GM18951 (cell line): ENCODE data around the gene CYBA.
A peak's percentile ranks its signal among the peaks of the same experiment; 100 is the strongest.

Source experiments
- POLR2A ChIP-seq: IDR thresholded peaks from 4 replicates; pipeline ENCODE4 v1.6.1; 2011; ENCODE audit warnings: mild to moderate bottlenecking; ENCODE audit not compliant: insufficient read length, insufficient read depth; ENCODE audit errors: extremely low read depth
- in situ Hi-C: fragments of 300-500 bp; cut with MboI; formaldehyde crosslinking; loops from one replicate; pipeline ENCODE4 v1.12.0; 2022; ENCODE audit warnings: low sequenced_read_pairs, mixed read lengths, inconsistent platforms; ENCODE audit not compliant: unreplicated experiment

The CYBA gene

DNA sequence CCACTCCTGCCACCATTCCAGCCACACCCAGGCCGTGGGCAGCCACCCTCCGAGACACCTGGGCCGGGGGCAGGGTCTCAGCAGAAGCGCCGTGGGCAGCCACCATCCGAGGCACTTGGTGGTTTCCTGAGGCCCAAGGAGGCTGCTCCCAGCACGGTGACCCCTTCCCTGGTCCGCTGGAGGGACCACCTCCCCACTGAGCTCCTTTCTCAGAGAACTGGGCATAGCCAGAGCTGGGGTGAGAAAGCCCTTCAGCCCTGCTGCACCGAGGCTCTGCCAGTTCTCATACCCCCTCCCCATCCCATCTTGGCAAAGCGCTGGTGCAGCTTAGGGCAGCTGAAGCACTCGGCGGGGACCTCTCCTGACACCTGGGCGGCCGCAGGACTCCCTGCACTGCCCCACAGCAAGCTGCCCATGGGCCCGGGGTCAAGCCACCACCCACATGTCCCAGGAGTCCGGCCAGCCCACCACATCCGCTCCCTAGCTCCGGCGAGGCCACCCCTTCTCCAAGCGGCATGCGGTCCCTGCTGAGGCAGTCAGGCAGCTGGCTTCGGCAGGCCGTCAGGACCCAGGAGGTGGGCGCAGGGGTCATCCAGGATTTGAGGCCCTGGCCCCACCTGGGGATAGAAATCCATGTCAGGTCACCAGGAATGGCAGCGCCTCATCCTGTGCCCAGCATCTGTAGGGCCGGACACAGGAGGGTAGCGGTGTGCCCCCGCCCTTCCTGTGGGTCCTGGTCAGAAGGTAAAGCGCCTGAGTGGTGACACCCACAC lies 1.3 kb upstream of the CYBA start:
- in situ Hi-C loops, result no loop called here

DNA sequence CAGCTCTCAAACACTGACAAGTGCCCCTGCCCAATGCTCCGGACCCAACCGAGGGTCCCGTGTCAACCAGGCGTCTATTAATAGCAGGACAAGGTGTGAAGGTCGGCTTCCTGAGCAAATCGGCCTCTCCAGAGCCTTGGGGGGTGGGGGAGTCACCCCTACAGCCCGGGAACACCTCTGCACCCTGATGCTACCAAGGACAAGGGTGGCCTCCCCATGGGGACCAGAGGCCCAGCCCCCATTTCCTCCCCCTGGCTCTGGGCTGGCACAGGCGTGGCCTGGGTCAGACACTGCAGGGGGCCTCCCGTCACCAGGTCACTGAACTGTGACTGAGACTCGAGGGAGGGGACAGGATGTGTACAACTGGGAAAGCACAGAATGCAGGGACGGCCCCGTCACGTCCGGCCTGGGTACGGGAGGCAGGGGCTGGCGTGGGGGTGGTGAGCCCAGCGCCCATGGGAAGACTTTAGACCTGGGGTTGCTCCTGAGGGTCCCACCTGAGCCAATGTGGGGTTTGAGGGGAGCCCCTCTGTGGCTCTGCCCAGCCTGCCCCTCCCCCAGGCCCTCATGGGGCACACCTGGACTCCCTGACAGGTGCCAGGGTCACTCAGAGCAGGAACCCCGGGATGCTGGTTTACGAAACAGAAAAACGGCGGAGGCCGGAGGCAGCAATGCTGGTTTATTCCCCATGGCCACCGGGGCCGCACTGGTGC lies 579 bp upstream of the CYBA start:
- TF ChIP-seq POLR2A, result peak; percentile 83
- in situ Hi-C loops, result no loop called here

More for the DNA sequence above, 1.3 kb upstream of the CYBA start:
- no peak for TF ChIP-seq POLR2A

DNA sequence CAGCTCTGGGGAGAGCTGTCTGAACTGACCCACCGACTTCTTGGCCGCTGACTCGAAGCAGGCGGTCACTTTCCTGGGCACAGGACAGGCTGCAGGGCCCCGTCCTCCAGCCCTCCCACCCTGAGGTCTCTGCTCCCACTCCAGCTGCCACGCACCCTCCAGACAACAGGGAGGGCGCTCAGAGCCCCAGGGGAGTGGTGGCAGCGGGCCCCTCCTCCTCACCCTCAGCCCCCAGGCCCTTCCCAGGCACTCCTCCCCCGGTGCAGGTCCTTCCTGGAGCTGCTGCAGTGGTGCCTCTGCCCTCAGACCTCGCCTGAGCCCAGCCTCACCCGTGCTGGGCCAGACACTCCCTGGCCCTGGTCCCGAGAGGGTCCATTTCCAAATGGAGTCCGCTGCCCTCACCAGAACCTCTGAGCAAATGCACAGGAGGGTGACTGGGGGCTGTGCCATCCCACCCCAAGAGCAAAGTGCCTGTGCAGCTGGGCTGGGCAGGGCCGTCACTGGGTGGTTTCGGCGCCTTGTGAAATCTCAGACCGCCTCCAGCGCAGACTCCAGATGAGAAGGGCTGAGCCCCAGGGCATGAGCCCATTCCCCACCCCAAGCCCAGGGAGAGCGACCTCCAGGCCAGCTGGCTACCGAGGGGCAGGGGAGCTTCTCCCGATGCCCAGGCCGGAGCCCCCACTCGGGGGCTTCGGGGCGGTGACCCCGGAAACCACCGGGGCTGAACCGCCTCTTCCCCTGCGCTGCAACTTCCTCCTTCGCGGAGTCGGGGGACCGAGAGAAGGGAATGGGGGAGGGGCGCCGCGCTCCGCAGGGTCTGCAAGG lies 717 bp downstream of the CYBA start:
- in situ Hi-C loops, result no loop called here
- TF ChIP-seq POLR2A, result no peak

DNA sequence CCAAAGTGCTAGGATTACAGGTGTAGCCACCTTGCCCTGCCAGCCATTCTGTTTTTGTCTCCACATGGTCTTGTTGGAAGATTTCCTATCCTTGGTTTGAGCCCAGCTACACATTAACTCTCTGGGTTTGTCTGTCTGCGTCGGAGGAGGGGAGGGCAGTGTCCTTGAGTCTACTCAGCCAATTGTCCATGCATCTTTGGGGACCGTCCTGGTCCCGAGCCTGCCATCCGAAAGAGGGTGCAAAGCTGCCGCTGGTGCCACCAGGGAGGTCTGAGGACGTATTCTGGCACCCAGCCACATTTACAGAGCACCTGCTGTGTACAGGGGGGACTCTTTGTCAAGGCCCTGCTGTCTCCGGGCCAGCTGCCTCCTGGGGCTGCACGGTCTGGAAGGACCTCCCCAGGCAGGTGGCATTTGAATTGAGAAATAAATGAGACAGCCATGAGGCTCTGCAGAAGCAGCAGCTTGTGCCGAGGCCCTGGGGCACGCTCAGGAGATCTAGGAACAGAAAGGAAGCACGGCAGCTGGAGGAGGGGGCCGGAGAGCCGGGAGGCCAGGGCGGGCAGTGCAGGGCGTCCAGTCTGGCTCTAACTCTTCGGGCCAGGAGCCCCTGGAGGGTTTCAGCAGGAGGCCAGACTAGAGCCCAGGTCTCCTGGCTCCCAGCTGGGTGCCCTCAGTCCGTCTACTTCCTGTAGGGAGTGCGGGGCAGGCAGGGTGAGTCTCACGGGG lies 1.5 kb downstream of the CYBA start:
- peak; percentile 25 for TF ChIP-seq POLR2A
- in situ Hi-C loops, result no loop called here

DNA sequence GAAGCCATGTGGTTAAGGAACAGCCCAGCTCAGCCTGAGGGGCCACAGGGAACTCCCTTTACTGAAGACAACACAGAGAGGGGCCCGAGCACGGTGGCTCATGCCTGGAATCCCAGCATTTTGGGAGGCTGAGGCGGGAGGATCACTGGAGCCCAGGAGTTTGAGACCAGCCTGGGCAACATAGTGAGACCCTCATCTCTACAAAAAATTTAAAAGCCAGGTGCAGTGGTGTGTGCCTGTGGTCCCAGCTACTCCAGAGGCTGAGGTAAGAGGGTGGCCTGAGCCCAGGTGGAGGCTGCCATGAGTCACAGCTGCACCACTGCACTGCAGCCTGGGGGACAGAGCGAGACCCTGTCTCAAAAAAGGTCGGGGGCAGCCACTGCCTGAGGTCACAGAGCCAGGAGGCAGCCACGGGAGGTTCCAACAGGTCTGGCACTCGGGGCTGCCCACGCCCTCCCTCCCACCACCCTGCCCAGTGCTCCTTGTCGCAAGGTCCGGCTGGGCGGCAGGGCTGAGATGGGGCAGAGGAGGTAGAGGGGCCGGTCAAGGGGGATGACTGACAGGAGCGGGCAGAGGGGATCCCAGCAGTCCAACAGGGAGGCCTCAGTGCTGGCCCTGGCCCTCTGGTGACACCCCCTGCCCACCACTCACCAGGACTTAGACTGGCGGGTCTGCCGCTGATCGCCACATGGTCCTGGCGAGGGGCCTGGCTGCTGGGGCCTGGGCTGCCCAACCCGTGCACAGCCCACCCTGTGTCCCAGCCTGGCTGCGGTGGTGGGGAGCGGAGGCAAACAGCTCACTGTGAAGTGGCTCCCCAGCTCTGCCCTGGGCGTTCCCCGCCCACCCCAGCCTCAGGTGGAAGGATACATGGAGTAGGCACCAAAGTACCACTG lies 3.4 kb downstream of the CYBA start:
- in situ Hi-C loops, result no loop called here
- no peak for TF ChIP-seq POLR2A

DNA sequence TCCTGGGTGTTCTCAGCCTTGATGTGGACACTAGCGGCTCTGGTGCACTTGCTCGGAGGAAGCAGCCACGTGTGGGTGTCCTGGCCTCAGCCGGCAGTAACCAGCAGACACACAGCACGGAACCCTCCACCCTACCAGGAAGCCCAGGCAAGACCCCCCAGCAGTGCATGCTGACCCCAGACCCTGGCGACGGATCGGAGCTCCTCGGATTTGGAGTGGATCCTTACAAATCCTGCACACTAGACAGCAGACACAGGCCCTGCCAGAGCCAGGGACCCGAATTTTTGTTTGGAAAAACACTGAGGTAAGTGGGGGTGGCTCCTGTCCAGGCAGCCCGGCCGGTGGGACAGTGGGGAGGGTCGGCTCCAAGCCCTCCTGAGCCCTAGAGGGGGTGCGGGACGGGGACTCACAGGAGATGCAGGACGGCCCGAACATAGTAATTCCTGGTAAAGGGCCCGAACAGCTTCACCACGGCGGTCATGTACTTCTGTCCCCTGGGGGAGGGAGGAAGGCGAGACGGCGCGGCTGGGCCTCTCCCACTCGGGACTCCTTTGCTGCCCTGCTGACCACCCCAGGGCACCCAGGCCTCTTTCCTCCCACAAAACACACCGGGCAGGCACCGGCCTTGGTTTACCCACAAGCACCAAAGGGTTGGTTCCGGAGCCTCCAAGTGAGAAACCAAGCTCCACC lies 4.4 kb downstream of the CYBA start:
- in situ Hi-C loops, result no loop called here
- TF ChIP-seq POLR2A, result no peak

DNA sequence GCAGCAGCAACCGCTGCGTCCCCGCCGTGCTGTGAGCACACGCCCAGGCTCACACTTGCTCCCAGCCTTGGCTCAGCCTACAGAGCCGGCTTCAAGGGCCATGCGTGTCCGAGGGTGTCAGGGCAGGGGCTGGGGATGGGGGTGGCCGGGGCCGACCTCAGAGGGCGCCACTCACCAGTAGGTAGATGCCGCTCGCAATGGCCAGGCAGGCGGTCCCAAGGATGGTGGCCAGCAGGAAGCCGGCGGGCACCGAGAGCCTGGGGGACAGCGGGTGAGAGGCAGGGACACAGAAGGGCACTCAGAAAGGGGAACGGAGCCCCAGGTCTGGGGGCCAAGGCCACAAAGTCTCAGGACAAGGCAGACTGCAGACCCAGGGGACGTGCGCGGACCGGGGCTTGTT lies 4.9 kb downstream of the CYBA start:
- in situ Hi-C loops, result no loop called here
- no peak for TF ChIP-seq POLR2A

DNA sequence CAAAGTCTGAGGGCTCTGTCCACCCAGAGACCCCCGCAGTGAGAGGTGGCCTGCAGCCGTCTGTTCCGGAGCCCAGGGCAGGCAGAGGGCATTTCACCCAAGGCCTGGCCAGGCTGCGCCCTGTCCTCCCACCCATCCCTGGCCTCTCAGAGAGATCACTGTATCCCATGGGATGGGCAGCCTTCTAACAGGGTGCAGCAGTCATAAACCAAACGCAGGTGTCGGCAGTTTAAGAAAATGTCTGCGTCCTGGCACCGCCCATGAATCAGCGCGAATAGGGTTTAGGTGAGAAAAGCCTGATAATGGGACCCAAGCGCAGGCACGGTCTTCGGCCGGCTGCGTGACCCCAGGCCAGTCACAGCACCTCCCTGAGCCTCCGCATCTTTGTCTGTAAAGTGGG lies 5.4 kb downstream of the CYBA start:
- TF ChIP-seq POLR2A, result no peak
- in situ Hi-C loops, result no loop called here

DNA sequence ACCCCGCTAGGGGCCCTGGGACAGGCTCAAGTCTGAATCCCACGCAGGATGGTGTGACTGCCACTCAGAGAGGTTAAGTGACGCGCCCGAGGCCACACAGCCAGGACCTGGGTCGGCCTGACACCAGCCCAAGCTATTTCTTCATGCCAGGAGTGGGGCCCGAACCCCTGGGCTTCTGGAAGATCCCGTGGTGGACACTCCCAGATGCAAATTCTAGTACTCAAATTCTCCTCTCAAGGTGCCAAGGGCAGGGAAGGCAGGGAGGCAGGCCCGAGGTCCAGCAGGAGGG lies 7.3 kb downstream of the CYBA start:
- in situ Hi-C loops, result no loop called here
- no peak for TF ChIP-seq POLR2A

DNA sequence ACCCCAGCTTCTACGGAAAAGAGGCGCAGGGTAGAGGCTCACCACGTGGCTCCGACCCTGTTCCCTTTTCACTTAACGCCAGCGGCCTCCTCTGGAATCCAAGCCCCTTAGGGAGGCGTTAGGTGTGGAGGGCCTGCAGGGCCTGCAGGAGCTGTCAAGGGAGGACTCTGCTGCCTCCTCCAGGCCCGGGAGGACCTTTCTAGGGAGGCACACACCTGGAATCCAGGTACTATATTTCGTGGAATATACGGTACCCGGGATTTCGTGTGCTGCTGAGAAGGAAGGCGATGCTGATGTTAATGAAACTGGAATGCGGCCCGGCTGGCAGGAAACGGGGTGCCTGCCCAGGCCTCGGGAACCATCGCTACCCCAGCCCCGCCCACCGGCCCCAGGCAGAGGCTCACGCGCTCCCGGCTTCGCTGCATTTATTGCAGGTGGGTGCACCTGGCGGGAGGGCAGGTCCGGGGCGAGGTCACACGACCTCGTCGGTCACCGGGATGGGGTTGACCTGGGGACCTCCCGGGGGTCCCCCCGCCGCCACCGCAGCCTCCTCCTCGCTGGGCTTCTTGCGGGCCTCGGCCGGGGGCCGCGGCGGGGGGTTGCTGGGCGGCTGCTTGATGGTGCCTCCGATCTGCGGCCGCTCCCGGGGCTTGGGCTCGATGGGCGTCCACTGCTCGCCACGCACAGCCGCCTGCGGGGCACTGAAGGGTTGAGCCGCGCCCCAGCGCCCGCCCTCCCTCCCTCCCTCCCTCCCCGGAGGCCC lies 7.8 kb downstream of the CYBA start:
- in situ Hi-C loops, result no loop called here
- TF ChIP-seq POLR2A, result peak; percentile 3
